Coronary artery (tissue), 2 donors: ENCODE data around the gene ITIH2.

Experiments
- DNase-seq: peaks from one replicate; pipeline ENCODE4 v3.0.0-alpha.2; 2017; ENCODE audit warnings: low spot score
- H3K27ac ChIP-seq, 2 donors: fragments of 200-600 bp; sonication (generic); one replicate each; pipeline ENCODE4 v1.5.1; 2016 to 2019
- H3K4me3 ChIP-seq: fragments of 200-600 bp; sonication (generic); 2 replicates; pipeline ENCODE4 v1.5.1; 2016; ENCODE audit warnings: mild to moderate bottlenecking, moderate library complexity
- CTCF ChIP-seq: fragments of 200-600 bp; sonication (generic); IDR thresholded peaks from one replicate; pipeline ENCODE4 v1.5.1; 2019; ENCODE audit warnings: antibody characterized with exemption

ITIH2 gene

GRCh38 chr10:7750222-7750621 is 47.1 kb downstream of the ITIH2 start:
- no peak for TF ChIP-seq CTCF
- Histone ChIP-seq H3K4me3 (no peak overlapping the region), H3K27ac (no peak overlapping the region)
- DNase-seq: no peak

- no peak overlapping the region for H3K27ac ChIP-seq
- TF ChIP-seq CTCF: no peak
Observed at GRCh38 chr10:7752251-7752650, 49.1 kb downstream of the ITIH2 start.

GRCh38 chr10:7755103-7755502 is 52.0 kb downstream of the ITIH2 start:
- no peak overlapping the region for H3K27ac ChIP-seq
- no peak for DNase-seq
- H3K4me3 ChIP-seq: no peak overlapping the region
- TF ChIP-seq CTCF: no peak

More at GRCh38 chr10:7752251-7752650, 49.1 kb downstream of the ITIH2 start:
- no peak for DNase-seq
- H3K4me3 ChIP-seq: no peak overlapping the region

GRCh38 chr10:7756360-7756992 is 53.4 kb downstream of the ITIH2 start:
- no peak for DNase-seq
- no peak for TF ChIP-seq CTCF
- no peak overlapping the region for H3K27ac ChIP-seq
- H3K4me3 ChIP-seq: no peak overlapping the region

- Histone ChIP-seq H3K4me3 (peak overlapping the region; percentile 6), H3K27ac (no peak overlapping the region)
- no peak for DNase-seq
- no peak for TF ChIP-seq CTCF
Observed at GRCh38 chr10:7763929-7764328, 60.8 kb downstream of the ITIH2 start.

GRCh38 chr10:7766241-7766640 is 63.1 kb downstream of the ITIH2 start:
- H3K4me3 ChIP-seq: no peak overlapping the region
- no peak overlapping the region for H3K27ac ChIP-seq
- no peak for TF ChIP-seq CTCF
- DNase-seq: no peak

- no peak for DNase-seq
- Histone ChIP-seq H3K27ac (no peak overlapping the region), H3K4me3 (no peak overlapping the region)
- no peak for TF ChIP-seq CTCF
Observed at GRCh38 chr10:7767209-7767608, 64.1 kb downstream of the ITIH2 start.
